Spinal cord (tissue), 10 donors: Measurements from ENCODE around the gene TAF1D. TPM values are rescaled to one million over a fixed set of nuclear protein-coding genes. Genes with fewer than 3 reads are reported as not detected.

Experiments used
- DNase-seq, 6 donors: peaks; one replicate each; pipeline versions ENCODE4 v3.0.0 to v3.0.0-alpha.2; 2013 to 2015; ENCODE audit warnings: low spot score in 6 of 6, low read depth in 4 of 6
- H3K27ac ChIP-seq: one replicate; pipeline ENCODE4 v1.5.1; 2013; ENCODE audit warnings: low read depth, low read length, control low read depth
- H3K27me3 ChIP-seq: one replicate; pipeline ENCODE4 v1.6.1; 2013; ENCODE audit warnings: low read length; ENCODE audit not compliant: control insufficient read depth, insufficient read depth
- H3K36me3 ChIP-seq: one replicate; pipeline ENCODE4 v1.6.1; 2013; ENCODE audit warnings: low read length; ENCODE audit not compliant: control insufficient read depth, insufficient read depth
- H3K4me1 ChIP-seq: one replicate; pipeline ENCODE4 v1.6.1; 2013; ENCODE audit warnings: low read length; ENCODE audit not compliant: control insufficient read depth, insufficient read depth
- H3K4me3 ChIP-seq: one replicate; pipeline ENCODE4 v1.5.1; 2013; ENCODE audit warnings: low read depth, low read length, control low read depth
- H3K9me3 ChIP-seq: one replicate; pipeline ENCODE4 v1.6.1; 2013; ENCODE audit warnings: low read length; ENCODE audit not compliant: control insufficient read depth, insufficient read depth
- WGBS: methylation state at CpG from one replicate; pipeline ENCODE4 v1.1.5; 2013; ENCODE audit warnings: missing lambda C conversion rate; ENCODE audit not compliant: insufficient coverage; 5-methylcytosine and 5-hydroxymethylcytosine counted together
- polyA plus RNA-seq, 2 donors: library from polyadenylated mRNA; unstranded; fragments of 120-200 nt; gene quantifications; one replicate each; pipeline ENCODE4 v1.2.1, GENCODE V29; 2013; ENCODE audit not compliant: insufficient read length in 2 of 2
- small RNA-seq: library from RNA; depleted of rRNA; stranded (forward); fragments of <200 nt; gene quantifications from one replicate; pipeline ENCODE3, GENCODE V24; 2014; ENCODE audit warnings: low replicate concordance
- total RNA-seq, 2 donors: library from RNA; depleted of rRNA in 1 of 2; stranded (reverse); fragments of 120-200 nt in 1 of 2; fragments of >200 nt in 1 of 2; gene quantifications; one replicate each; pipeline versions ENCODE4 v1.2.3 to v1.2.4, GENCODE V29; 2013 to 2014
- donor health status: healthy.

TAF1D gene
- total and polyA plus RNA-seq, 4 donors: 103 to 266 (median 108) TPM

GRCh38 chr11:93686226-93686625 is 55.1 kb downstream of the TAF1D start:
- peaks cover 35% of the 10 kb centered on the region for H3K36me3 ChIP-seq
- no peaks in the 10 kb centered on the region for H3K27me3 ChIP-seq
- no CpG with 5 or more reads among the region's 2 CpGs for WGBS

More at GRCh38 chr11:93686226-93686625, 55.1 kb downstream of the TAF1D start:
- Histone ChIP-seq H3K4me1 (no peaks in the 10 kb centered on the region), H3K27ac (no peak overlapping the region), H3K4me3 (no peak overlapping the region), H3K9me3 (no peaks in the 10 kb centered on the region)
- DNase-seq: no peak

Small RNA genes lying within 50 kb of the gene (small RNA-seq; reads per million reads assigned to genes)
- gene RF00019 (not detected), gene RF00493 (47.2 reads per million, percentile 97 among the genes with 10 or more reads in this experiment), gene SCARNA9 (0.06 reads per million), gene SNORA1 (not detected), gene SNORA18 (not detected), gene SNORA25 (not detected), gene SNORA32 (not detected), gene SNORA40 (not detected), gene SNORA8 (not detected), gene SNORD5 (not detected), gene SNORD6 (659 reads per million, percentile 99 among the genes with 10 or more reads in this experiment)

Other genes starting within 250 kb of the TAF1D start
- gene SMCO4, start 198.1 kb downstream of the TAF1D start, total RNA-seq: 10 to 100 TPM in 1 of 2 donors, 1 to 10 TPM in 1; 9.5 to 13.2 TPM
- gene SMCO4, start 198.1 kb downstream of the TAF1D start, polyA plus RNA-seq: 10 to 100 TPM; 18.3 to 19.3 TPM
- 10 to 100 TPM; 22.0 to 30.3 TPM for gene CEP295, start 79.8 kb downstream of the TAF1D start, total RNA-seq
- gene CEP295, start 79.8 kb downstream of the TAF1D start, polyA plus RNA-seq: 10 to 100 TPM; 13.4 to 14.2 TPM
- 10 to 100 TPM; 41.0 to 47.1 TPM for gene C11orf54, start 177 bp upstream of the TAF1D start, total RNA-seq
- 10 to 100 TPM; 33.8 to 38.7 TPM for gene C11orf54, start 177 bp upstream of the TAF1D start, polyA plus RNA-seq
- 10 to 100 TPM; 32.2 to 36.2 TPM for gene MED17, start 42.8 kb upstream of the TAF1D start, total RNA-seq
- 10 to 100 TPM; 33.3 to 35.9 TPM for gene MED17, start 42.8 kb upstream of the TAF1D start, polyA plus RNA-seq
- gene VSTM5, start 109.1 kb upstream of the TAF1D start, total RNA-seq: 1 to 10 TPM; 2.1 to 7.2 TPM
- 1 to 10 TPM; 8.1 to 8.6 TPM for gene VSTM5, start 109.1 kb upstream of the TAF1D start, polyA plus RNA-seq